IPS-18c (cell line): ENCODE measurements around the gene SLC25A15.
A peak's percentile ranks its signal among the peaks of the same experiment; 100 is the strongest.
"Not testable (repeated sequence)": the region's sequence is repeated elsewhere in the genome, so short reads cannot be mapped to it uniquely, and the experiment has no call there.

Experiments
- H3K4me3 ChIP-seq: 2 replicates; pipeline ENCODE4 v1.7.0; 2013; ENCODE audit warnings: low read depth, mild to moderate bottlenecking, low read length, moderate library complexity; ENCODE audit not compliant: insufficient read depth
- H3K9me3 ChIP-seq: one replicate; pipeline ENCODE4 v1.6.1; 2013; ENCODE audit warnings: mild to moderate bottlenecking, low read length, moderate library complexity; ENCODE audit not compliant: control insufficient read depth, insufficient read depth

The SLC25A15 gene

GRCh38 chr13:40777809-40778175 lies 11.6 kb upstream of the SLC25A15 start:
- Histone ChIP-seq H3K4me3 (no peak overlapping the region), H3K9me3 (no peaks in the 10 kb centered on the region)

DNA sequence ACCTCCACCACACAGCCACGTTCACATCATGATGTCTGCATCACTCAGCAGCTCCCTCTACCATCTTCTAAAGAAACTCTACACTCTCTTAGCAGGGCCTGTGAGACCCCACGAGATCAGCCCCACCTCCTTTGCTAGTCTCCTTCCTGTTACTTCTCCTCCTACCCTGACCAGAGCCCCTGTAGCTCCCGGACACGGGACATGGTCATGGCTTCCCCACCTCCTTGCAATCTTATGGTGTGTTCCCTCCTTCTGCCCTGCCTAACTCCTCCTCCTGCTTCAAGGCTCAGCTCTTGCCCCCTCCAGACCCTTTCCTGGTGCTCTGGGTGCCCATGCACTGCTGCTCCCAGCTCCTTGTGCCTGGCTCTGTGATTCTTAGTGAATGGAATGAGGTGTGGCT lies 10.4 kb upstream of the SLC25A15 start:
- no peaks in the 10 kb centered on the region for H3K9me3 ChIP-seq

GRCh38 chr13:40779796-40780285 lies 9.6 kb upstream of the SLC25A15 start:
- Histone ChIP-seq H3K4me3 (no peak overlapping the region), H3K9me3 (no peaks in the 10 kb centered on the region)

More for the DNA sequence above, 10.4 kb upstream of the SLC25A15 start:
- no peak overlapping the region for H3K4me3 ChIP-seq

- Histone ChIP-seq H3K9me3 (no peaks in the 10 kb centered on the region), H3K4me3 (no peak overlapping the region)
Observed at GRCh38 chr13:40780822-40781401, 8.5 kb upstream of the SLC25A15 start.

GRCh38 chr13:40781717-40782116 lies 7.7 kb upstream of the SLC25A15 start:
- H3K9me3 ChIP-seq: no peaks in the 10 kb centered on the region
- H3K4me3 ChIP-seq: no peak overlapping the region

GRCh38 chr13:40782971-40783370 lies 6.4 kb upstream of the SLC25A15 start:
- H3K4me3 ChIP-seq: not testable (repeated sequence)

GRCh38 chr13:40784540-40784939 lies 4.9 kb upstream of the SLC25A15 start:
- Histone ChIP-seq H3K4me3 (no peak overlapping the region), H3K9me3 (peaks cover 2% of the 10 kb centered on the region)

More at GRCh38 chr13:40782971-40783370, 6.4 kb upstream of the SLC25A15 start:
- H3K9me3 ChIP-seq: not testable (repeated sequence)

DNA sequence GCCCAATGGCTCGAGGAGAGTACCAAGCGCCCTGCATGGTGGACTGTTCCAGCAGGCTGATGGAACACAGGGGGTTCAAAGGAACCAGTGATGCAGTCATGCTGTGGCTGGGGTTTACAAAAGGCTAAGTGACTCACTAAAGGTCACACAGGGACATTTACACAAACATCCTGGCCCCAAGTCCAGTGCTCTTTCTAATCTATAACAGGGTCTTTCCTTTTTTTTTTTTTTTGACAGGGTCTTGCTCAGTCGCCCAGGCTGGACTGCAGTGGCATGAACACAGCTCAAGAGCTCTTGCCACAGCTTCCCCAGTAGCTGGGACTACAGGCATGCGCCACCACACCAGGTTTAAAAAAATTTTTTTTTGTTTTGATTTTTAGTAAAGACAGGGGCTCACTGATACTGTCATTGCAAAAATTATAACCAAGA lies 2.8 kb upstream of the SLC25A15 start:
- Histone ChIP-seq H3K4me3 (no peak overlapping the region), H3K9me3 (peaks cover 2% of the 10 kb centered on the region)

DNA sequence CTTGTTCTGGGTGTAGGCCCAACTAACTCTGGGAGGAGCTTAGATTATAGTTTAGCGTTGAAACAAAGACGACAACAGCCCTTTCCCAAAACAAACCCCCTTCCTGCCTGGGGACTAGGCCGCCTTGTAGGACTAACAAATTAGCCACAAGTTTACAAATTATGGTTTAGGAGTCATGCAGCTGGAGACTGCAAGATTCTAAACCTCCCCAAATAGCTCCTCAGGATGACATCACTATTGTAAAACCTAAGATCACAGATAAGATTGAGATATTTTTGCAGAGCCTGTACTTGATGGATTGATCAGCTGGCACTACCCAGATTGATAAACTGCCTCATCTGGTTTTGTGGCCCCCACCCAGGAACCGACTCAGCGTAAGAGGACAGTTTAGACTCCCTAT lies 2.3 kb upstream of the SLC25A15 start:
- Histone ChIP-seq H3K4me3 (no peak overlapping the region), H3K9me3 (peaks cover 2% of the 10 kb centered on the region)

GRCh38 chr13:40788540-40789274 lies 704 bp upstream of the SLC25A15 start:
- peak overlapping the region; percentile 79 for H3K4me3 ChIP-seq
- not testable (repeated sequence) for H3K9me3 ChIP-seq

DNA sequence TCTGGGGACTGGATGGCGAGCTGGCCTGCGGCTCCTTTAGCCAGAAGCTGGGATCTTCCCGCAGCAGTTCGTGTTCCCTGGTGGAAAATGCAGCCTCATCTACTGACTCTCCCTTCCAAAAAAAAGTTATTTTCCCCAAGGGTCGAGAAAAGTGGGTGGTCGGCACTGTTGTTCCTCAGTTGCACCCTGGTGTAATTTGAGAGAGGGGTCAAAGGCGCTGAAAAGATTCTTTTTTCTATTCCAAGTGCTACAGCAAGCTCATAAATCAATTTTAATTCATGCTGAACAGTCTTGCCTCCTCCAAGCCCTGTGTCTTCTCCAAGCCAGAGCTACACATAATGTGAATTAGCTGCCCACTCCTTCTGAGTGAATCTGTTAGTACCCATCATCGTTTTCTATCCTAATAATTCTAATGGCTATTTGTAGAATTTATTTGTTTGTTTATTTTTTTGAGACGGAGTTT lies 774 bp downstream of the SLC25A15 start:
- peak overlapping the region; percentile 79 for H3K4me3 ChIP-seq
- peaks cover 2% of the 10 kb centered on the region for H3K9me3 ChIP-seq

DNA sequence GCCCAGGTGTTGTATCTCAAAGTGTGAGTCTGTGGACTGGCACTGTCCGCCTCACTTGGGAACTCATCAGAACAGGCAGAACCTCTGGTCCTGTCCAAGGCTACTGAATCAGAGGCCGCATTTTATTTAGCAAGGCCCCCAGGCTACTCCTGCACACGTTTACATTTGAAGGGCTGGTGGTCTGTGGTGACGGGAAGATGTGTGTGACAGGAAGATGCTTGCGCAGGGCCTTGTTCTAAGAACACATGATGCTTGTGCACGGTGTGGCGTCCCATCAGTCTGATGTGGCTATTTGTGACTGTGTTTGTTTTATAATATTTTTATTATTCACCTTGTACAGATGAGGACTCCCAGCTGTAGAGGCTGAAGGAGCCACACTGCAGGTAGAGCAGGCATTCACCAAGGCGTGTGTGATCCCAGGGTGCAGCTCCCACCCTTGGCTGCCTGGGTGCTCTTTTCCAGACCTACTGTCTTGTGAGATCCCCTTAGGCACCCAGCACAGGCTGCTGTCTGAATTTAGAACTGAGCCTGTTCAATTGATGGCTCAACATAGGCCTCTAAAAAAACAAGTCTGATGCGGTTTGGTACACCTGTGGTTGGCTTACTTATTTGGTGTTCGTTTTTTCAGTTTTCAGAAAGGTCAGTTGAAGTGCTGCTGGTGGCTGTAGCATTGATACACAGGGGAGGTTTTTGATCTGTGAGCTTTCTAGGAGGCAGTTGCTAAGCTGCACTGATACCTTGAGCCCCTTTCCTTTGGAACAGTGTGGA lies 3.1 kb downstream of the SLC25A15 start:
- peaks cover 2% of the 10 kb centered on the region for H3K9me3 ChIP-seq

GRCh38 chr13:40793339-40793738 lies 3.9 kb downstream of the SLC25A15 start:
- Histone ChIP-seq H3K4me3 (no peak overlapping the region), H3K9me3 (peaks cover 2% of the 10 kb centered on the region)

More for the DNA sequence above, 3.1 kb downstream of the SLC25A15 start:
- H3K4me3 ChIP-seq: no peak overlapping the region

- H3K9me3 ChIP-seq: no peaks in the 10 kb centered on the region
- no peak overlapping the region for H3K4me3 ChIP-seq
Observed at GRCh38 chr13:40794414-40795368, 5.3 kb downstream of the SLC25A15 start.

DNA sequence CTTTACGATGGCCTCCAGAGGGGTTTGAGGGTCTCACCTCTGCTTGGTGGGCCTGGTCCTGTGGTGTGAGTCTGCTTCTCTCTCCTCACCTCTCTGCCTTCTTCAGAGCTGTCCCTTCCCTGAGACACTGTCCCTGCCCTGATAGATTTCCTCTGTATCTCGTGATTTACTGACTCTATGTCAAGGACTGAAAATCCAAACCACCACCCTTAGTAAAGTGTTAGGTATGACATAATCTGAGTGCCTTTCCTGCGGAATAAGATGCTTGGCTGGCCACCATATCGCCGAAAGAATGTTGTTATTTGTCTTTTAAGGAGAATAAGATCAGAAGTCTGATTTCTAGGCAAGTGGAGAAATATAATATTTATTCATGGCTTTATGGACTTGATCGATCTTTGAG lies 7.2 kb downstream of the SLC25A15 start:
- Histone ChIP-seq H3K9me3 (no peaks in the 10 kb centered on the region), H3K4me3 (no peak overlapping the region)

GRCh38 chr13:40798380-40798779 lies 9.0 kb downstream of the SLC25A15 start:
- Histone ChIP-seq H3K9me3 (no peaks in the 10 kb centered on the region), H3K4me3 (no peak overlapping the region)

GRCh38 chr13:40799508-40799907 lies 10.1 kb downstream of the SLC25A15 start:
- H3K4me3 ChIP-seq: no peak overlapping the region
- H3K9me3 ChIP-seq: no peaks in the 10 kb centered on the region
